ENCODE measurements around the gene PPP1R14C.
"Not testable (repeated sequence)": the region's sequence is repeated elsewhere in the genome, so short reads cannot be mapped to it uniquely, and the experiment has no call there.

The PPP1R14C gene

DNA sequence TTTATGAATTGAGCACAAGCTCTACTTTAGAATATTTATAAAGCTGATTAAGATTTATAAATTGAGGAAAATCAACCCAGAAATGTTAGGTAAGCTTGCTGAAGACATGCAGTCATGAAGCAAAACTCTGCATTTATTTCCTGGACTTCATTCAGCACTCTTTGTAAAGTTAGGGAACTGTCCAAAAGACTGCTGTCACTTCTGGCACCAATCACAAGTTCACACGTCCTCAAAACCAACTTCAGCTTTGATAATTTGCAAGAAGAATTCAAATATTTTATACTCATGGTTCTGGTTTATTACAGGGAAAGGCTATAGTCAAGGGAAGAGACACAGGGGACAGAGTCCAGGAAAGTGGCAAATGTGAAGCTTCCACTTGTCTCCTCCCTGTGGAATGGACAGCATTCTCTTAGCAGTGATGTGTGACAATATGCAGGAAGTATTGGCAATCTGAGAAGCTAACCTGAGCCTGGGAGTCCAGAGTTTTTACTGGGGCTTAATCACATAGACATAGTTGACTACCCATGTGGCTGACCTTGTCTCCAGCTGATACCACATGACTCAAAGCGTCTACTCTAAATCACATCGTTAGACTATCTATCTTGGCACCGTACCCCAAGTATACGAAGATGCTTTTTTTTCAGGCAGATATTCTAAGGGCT lies 85.4 kb downstream of the PPP1R14C start:
- DNase-seq, result no peak

DNA sequence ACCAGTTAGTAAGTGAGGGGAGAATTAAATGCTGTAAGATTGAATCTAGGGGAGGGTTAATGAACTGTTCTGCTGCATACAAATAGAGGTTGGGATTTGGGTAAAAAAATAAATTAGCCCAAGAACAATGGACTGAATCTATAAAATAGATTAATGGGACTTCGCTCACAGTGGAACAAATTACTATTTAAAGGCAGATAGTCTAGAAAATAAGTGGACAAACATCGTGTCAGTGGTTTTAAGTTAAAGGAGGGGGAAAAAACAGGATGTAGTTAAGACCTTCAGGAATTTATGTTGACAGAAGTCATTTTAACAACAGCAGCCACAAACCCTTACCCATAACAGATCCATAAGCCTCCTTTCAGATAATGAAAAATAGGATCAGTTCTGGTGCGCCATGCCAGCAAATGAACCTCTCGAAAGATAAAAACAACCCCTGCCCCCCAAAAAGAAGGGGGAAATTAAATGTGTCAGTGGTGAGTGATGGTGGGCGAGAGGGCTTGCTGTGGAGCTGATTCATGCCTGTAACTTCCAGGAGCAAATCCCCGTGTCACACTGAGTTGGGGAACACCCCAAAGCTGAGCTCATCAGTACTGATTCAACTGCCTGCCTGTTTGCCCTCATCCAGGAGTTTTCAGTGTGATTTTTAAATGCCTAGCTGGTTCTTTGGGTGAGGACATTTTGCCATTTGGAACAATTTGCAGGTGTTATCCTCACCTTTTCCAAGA lies 86.8 kb downstream of the PPP1R14C start:
- DNase-seq, result no peak

DNA sequence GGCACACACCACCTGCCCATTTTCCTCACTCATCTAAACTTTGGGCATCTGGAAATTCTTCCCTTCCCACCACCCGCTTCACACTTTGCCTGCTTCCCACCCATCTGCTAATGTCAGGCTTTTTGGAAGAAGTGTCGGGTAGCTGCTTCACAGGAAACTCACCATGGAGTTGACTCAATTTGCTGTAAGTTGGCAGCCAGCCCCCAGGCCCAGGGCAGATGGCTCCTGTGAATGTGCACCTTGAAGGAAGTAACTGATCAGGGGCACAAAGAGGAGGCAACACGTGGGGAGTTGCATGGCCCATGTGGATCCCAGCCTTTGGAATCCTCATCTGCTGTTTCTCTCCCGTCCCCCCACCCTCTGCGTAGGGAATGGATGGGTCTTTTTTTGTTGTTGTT lies 87.3 kb downstream of the PPP1R14C start:
- no peak for DNase-seq

DNA sequence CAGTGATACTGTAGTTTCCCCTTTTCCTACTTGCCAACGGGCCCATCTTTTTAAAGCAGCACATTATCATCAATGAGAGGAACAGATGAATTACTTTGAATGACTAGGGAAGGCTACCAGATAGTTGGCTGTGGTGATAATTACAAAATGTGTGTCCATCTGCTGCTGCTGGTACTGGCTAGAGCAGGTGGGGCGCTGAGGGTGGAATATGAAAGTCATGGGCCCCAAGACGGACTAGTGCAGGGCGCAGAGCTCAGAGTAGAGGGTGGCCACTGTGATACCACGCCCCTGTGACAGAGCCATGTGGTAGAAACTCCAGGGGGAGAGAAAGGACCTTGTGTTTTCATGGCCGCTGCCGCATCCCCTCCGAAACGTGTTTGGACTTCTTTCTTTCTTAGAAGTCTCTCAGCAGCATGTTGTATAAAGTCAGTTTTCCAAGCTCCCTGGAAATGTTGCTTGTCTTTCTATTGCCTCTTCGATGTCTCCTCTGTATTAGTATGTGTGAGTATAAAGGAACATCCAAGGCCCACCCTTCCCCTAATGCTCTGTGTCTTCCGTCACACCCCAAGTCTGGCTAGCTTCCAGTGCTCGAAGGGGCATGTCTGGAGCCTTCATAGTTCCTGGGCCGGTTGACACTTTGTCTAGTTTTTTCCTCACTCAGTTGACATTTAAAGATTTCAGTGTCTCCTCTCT lies 88.1 kb downstream of the PPP1R14C start:
- no peak for DNase-seq

DNA sequence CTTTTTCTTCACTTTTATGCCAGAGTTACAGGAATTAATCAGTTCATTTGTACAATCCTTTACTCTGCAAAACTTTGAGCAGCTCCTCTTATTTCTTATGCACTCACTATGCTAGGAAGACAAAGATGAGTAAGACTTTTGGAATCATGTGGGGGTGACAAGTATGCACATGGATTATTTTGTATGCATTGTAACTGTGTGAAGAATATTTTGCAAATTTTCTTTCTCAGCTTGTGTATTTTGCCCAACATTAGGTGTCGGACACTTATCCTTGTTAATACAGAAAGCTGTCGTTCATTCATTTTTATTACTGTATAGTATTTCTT lies 88.6 kb downstream of the PPP1R14C start:
- DNase-seq, result no peak

DNA sequence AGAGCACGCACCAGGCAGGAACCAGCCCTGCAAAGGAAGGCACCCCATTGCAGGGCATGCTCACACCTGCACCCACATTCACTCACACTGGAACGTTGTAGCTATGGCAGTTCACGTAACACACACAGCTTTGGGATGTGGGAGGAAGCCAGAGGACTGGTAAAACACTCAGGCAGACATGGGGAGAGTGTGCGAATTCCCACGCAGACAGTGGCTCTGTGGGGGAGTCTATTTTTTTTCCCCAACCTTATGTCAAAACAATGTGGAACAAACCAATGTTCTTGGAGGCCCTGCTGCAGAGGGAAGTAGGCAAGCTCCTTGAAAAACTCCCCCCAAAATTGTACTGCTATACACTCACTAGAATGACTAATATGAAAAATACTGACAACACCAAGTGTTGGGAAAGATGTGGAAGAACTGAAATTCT lies 91.0 kb downstream of the PPP1R14C start:
- DNase-seq, result no peak

DNA sequence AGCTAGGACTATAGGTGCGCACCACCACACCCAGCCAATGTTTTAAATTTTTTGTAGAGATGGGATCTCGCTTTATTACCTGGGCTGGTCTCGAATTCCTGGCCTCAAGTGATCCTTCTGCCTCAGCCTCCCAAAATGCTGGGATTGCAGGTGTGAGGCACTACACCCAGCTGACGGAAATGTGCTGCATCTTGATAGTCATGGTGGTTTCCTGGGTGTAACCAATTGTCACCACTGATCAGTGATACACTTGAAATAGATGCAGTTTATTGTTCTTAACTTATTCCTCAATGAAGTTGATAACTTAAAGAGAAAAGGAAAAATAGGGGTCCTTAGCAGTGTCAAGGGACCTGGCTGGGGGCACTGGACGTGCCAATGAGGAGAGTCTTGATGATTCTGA lies 92.4 kb downstream of the PPP1R14C start:
- DNase-seq, result no peak

DNA sequence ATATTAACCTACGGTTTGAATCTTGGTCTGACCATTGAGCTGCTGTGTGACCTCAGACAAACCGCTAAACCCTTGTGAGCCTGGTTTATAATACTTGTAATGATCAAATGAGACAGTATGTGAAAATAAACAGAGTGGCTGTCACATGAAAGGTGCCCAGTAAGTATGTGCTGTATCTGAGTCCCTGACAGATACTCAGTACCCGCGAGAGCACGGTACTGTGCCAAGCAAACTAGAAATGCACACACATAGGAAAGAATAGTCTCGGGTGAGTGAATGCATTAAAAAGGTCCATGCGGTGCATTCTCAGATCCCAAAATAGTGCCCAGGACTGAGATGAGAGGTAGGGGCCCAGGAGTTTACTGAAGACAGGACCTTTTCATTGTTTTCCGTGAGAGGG lies 93.3 kb downstream of the PPP1R14C start:
- no peak for DNase-seq

DNA sequence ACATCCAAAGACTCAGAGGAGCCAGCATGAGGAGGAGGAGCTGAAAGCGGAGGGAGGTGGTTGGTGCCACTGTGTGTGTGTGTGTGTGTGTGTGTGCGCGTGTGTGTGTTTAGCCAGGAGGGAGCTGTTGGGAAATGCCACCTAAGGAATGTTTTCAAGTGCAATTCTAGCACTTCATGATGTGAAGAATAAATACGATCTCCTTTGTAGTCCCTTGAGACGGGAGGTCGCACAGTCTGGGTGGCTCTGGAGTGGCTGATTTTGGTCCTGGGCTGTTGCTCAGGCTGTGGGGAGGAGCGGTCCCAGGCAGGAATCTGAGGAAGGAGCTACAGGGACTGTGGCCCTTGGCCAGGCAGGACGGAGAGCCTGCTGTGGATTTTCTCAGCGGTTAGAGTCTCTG lies 93.7 kb downstream of the PPP1R14C start:
- DNase-seq, result no peak

DNA sequence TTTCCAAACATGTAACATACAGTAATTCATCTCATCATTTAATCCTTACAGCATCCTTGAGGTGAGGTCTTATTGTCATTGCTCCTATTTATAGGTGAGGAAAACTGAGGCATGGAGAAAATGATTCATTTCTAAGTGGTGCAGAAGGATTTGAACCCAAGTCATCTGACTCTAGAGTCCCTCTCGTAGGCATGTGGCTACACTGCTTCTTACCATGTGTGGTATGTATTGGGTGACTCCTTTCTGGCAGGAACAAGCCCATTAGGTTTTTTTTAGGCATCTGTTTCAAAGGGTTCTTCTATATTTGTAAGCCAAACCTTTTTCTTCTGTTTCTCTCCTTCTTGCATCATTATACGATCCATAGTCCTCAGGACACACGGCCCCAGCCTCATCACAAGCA lies 94.8 kb downstream of the PPP1R14C start:
- no peak for DNase-seq

DNA sequence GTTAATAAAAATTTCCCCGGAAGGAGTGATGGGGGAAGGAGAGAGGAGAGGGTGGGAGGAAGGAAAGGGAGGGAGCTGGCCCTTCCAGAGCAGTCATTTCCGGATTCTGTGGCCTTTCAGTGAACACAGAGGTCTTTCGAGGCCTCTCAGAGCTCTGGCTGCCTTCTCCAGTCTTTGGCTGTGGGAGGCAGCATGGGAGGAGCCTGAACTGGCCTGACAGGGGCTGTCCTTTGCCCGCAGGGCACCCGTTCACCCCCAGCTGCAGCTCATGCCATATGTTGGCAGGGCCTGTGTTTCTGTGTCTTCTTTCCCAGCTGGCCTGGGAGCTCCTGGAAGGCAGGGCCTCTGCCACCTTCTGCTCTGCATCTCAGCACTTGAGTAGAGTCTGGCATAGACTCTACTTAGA lies 95.5 kb downstream of the PPP1R14C start:
- DNase-seq, result no peak

DNA sequence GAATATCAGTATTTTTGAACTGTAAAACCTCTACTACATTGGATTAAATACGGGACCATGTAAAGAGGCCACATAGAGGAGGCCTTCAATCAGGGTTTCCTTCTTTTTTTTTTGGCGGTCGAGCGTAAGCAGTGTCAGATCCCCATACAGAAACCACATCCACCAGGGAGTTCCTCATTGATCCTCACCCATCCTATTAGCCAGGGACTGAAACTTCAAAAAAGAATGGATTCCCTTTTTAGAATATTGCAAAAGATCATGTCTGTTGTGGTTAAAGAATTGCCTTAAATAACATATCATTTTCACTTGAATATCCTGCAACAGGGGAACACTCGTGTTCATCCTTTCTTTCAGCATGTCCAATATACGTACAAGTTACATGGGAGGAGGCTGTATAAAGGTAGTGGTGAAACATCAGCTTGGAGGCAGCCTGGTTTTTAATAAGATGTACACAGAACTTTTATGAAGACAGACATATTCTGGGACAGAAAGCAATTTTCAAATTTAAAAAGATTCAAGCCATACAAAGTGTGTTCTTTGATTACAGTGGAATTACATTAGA lies 96.1 kb downstream of the PPP1R14C start:
- no peak for DNase-seq

DNA sequence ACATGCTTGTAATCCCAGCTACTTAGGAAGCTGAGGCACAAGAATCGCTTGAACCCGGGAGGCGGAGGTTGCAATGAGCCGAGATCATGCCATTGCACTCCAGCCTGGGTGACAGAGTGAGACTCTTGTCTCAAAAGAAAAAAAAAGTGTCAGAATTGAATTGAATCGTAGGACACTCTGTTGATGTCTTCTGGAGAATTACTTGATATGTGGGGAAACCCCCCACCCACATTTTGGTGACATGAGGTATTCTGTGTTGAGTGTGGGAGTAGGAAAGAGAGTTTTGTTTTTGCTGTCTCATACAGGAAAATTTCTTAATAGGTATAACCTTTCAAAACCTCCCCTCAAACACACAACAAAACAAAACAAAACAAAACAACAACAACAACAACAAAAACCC lies 98.9 kb downstream of the PPP1R14C start:
- not testable (repeated sequence) for DNase-seq

DNA sequence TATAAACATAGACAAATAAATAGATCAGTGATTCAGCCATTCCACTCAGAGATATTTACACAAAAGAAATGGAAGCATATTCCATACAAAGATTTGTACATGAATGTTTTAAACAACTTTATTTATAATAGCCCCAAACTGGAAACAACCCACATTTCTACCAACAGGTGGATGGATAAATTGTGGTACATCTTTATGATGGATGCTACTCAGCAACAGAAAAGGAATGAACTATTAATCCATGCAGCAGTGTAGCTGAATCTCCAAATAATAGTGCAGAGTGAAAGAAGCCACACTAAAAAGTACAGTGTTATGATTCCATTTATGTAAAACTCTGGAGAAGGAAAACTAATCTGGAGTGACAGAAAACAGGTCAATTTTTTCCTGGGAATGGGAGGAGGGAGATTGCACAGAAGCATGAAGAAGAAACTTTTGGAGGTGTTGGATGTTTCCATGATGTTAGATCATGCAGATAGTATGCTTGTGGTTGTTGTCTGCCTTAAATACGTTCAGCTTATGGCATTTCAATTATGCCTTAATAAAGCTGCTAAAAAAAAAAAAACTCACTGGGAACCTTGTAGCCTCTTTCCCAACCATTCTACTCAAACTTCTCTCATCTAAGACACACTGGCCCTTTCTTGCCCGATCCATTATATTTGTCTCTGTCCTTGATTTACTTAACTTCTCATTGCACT lies 100.9 kb downstream of the PPP1R14C start:
- DNase-seq, result no peak

DNA sequence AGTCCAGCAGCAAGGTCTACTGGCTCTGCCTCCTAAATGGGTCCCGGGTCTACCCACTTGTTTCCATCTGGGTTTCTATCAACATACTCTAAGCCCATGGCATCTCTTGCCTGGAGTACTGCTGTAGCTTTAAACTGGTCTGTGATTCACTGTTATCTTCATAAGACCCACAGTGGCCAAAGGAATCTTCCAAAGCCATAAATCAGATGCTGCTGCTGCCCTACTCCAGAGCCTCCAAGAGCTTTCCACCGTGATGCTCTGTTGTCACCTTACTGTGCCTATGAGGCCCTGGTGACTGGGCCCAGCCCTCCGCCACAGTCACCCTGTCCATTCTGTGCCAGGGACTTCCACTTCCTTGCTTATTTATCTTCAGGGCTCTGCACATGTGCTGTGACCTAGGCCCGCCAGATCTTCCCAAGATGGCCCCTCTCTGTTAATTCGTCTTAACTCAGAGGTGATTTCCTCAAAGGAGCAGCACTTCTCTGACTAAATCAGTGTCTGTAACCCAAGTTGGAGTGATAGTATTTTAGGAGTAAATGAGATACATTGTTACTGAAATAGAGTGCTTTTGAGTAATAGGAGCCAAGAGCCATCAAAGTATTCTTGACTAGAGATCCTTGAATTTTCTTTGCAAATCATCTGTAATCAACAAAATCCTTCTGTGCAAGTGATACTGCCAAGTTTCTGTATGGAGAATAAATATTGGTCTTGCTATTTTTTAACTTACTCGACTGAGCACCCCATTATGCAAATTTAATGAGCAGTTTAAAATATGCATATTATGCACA lies 102.5 kb downstream of the PPP1R14C start:
- DNase-seq, result no peak

DNA sequence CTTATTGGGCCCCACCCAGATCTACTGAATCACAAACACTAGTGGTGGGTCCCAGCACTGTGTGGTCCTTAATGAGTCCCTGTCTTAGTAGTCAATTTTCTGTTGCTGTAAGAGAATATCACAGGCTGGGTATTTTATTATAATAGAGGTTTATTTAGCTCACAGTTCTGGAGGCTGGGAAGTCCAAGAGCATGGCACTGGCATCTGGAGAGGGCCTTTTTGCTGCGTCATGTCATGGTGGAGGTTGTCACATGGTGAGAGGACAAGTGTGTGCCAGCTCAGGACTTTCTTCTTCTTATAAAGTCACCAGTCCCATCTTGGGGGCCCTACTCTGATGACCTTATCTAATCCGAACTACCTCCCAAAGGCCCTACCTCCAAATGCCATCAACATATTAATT lies 105.0 kb downstream of the PPP1R14C start:
- no peak for DNase-seq

DNA sequence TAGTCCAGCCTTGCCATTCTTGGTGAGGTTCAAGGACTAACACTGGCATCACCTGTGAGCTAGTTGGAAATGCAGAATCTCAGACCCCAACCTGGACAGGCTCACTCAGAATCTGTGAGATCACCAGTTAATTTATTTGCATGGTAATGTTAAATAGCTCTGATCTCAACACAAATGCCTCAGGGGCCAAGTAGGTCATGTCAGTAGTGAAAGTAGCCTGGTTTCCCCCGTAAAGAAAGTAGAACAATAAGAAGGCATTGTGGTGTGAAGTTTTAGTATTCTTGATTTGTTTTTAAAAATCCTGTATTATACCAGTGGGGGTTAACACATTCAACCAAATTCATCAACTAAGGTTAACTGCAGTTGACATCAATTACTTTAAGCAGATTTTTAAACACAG lies 105.5 kb downstream of the PPP1R14C start:
- no peak for DNase-seq

DNA sequence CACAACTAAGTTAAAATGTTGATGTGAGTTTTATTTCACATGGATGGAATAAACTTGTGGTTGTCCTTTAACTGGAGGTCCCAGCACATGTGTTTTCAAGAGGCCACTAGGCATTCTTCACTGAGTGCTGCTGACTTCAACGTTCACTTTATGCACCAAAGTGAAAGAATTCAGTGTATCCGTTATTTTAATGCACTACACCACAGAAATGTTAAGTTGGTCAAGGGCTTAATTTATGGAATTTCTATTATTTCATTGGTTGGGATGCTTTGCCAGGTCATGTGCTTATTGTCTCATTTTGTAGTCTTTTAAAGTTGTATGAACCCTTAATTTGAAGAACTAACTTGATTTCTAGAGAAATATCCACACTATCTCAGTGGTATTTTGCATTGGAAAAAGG lies 106.4 kb downstream of the PPP1R14C start:
- DNase-seq, result no peak

DNA sequence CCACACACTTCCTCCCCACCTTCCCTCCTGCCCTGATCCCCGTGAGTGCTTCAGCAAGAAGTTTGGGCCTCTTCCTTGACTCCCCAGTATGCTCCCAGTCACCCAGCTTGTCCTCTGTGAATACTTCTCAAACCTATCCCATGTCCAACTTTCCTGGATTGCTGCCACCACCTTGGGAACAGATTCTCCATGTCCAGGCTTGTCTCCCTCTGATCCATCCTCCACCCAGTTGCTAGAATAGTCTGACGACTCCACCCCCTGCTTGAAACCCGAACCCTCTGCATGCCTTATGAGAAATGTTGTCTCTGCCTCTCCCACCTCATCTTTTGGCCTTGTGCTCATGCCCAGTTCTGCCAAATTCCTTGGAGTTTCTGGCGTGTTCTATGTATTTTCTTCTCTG lies 108.0 kb downstream of the PPP1R14C start:
- DNase-seq, result no peak

DNA sequence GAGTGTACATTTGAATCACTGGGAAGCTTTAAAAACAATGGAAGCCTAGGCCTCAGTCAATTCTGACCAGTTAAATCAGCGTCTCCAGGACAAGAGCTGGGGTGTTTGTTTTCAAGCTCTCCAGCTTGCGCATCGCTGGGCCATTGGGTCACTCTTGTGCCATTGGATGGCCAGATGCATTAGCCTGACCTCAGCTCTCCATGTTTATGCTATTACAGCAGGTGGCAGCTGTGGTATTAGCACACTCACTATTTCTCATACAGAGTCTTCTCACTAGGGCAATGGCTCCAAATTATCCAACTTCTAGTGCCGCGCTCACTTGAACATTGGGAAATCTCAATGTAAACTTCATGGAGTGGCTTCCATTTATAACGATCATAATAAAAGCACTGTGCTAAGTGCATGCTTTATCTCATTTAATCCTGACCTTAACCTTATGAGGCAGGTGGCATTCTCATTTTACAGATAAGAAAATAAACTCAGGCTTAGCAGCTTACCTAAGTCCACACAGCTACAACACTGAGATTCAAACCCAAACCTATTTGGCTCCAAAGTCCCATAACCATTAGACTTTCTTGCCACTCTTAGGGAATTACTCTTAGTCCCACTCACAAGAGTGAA lies 108.8 kb downstream of the PPP1R14C start:
- DNase-seq, result no peak

DNA sequence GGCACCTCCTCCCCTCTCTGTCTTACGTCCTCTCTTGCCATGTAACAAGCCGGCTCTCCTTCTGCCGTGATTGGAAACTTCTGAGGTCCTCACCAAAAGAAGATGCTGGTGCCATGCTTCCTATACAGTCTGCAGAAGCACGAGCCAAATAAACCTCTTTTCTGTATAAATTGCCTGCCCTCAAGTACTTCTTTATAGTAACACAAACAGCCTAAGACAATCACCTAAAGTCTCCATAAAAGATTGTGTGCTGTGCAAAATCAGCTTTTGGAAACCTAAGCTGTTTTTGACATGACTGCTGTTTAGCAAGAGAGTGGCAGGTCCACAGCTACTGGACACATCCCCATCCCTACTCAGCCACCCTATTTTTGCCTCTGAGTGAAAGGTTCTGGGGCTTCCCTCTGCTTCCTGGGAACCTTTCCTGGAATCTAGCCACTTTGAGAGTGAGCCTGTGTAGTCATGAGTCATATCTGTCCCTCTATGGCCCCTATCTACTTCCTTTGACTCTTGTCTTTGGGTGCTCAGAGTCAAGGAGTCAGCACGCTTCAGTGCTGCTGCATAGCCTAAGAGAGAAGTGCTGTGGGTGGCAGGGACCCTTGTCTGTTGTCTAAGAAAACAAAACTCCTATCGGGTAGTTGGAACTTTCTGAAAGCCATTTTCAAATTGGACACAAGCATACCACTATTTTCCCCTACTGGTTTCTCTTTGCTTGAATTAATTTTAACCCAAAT lies 110.0 kb downstream of the PPP1R14C start:
- no peak for DNase-seq
